Posterior vena cava (tissue), 2 donors: ENCODE measurements around the gene ADCY6. TPM values are rescaled to one million over a fixed set of nuclear protein-coding genes. Genes with fewer than 3 reads are reported as not detected.

Experiments
- DNase-seq: peaks from one replicate; pipeline ENCODE4 v3.0.0-alpha.2; 2020; ENCODE audit warnings: low spot score
- intact Hi-C, 2 donors: fragments of 100-400 bp; cut with DNase I; formaldehyde crosslinking; loops; one replicate each; pipeline versions ENCODE4 v1.14.1 to v1.14.2; 2022 to 2023
- total RNA-seq, 2 donors: library from RNA; stranded (reverse); fragmentation: NEBNext Ultra II Directional; extraction: Animal tissue kit (Norgen Biotek cat#: 25700); gene quantifications; one replicate each; pipeline ENCODE4 v1.2.1, GENCODE V29; 2021
- donor health status: DM: yes; HTN: yes; CAD: no.
- donor health status: DM: yes; HTN: yes; CAD: no.

ADCY6 gene
- total RNA-seq, 2 donors from 2014 or later = 31.6 to 39.2 TPM

DNA sequence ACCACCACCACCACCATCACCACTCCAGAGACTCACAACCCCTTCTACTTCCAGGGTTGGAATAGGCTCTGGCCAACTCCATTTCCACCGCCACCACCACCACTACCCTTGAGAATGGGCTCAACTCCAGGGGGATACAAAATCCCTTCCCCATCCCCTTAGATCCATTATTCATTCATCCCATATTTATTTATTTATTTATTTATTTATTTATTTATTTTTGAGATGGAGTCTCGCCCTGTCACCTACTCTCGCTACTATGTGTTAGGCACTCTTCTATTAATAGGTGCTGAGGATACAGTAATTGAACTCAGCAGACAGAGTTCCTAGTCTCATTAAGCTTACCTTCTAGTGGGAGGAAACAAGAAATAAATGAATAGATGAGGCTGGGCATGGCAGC is 4.8 kb upstream of the ADCY6 start:
- intact Hi-C loops = no loop called here
- no peak for DNase-seq

DNA sequence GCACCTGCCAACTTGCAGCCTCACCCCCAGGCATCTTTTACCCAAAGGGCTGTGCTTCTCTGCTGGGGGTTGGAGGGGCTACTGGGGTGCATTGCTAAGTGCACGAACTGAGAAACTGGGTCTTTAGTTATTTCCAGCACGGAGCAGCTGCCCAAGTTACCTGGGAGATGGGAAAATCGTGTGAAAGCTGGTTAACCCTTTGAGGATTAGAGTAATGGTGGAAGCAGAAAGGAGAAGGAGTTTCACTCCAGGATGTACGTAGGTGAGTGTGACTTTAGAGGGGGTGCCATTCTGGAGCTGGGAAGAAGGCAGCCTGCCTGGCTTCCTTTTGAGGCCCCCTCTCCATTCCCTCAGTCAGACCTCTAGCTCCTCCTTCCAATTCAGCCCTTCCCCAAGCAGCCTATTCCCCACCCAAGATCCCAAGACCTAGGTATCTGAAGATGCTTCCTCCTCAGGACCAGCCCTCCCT is 1.0 kb upstream of the ADCY6 start:
- intact Hi-C loops = loop anchor here in 1 of 2 donors (2.0 kb wide), 1 partner anchor 33 kb away; no protein-coding TSS in a partner anchor
- DNase-seq = no peak

- no peak for DNase-seq
- intact Hi-C loops = no loop called here
Measured at GRCh38 chr12:48788524-48788853, 400 bp downstream of the ADCY6 start.

DNA sequence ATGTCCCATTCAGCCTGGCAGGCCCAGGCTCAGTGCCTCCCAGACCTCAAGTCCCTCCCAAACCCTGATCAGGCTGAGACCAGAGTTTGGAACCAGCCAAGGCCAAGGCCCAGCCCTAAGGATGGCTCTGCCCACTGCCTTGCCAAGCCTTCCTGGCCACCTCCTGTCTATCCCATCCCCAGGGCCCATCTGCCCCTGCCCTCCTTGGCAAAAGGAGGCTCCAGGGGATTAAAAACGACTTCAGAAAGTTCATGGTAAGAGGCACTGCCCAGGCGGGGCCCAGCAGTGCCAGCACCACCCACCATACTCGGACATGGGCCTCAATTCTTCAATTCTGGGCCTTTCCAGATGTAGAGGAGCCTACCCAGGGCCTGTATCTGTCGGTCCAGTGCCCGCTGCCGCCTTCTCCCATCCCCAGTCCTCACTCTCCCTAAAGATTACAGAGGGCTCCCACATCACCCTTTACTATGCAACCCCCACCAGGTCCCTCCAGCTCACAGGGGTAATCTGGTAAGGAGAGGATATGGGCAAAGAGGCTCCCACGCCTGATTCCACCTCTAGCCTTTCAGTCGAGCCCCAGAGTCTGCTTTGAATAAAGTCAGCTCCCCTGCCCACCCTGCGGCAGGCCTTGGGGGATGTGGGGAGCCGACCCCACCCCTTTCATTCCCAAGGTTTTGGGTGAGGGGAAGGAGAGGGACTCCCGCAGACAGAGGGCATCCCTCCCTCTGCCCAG is 932 bp downstream of the ADCY6 start:
- DNase-seq = no peak
- intact Hi-C loops = no loop called here

GRCh38 chr12:48786591-48787544 is 2.0 kb downstream of the ADCY6 start:
- no peak for DNase-seq
- intact Hi-C loops = no loop called here

GRCh38 chr12:48783432-48783831 is 5.5 kb downstream of the ADCY6 start:
- intact Hi-C loops = no loop called here
- DNase-seq = no peak

GRCh38 chr12:48782457-48783395 is 6.2 kb downstream of the ADCY6 start:
- no peak for DNase-seq
- intact Hi-C loops = no loop called here

GRCh38 chr12:48781750-48782456 is 7.0 kb downstream of the ADCY6 start:
- no peak for DNase-seq
- intact Hi-C loops = no loop called here

DNA sequence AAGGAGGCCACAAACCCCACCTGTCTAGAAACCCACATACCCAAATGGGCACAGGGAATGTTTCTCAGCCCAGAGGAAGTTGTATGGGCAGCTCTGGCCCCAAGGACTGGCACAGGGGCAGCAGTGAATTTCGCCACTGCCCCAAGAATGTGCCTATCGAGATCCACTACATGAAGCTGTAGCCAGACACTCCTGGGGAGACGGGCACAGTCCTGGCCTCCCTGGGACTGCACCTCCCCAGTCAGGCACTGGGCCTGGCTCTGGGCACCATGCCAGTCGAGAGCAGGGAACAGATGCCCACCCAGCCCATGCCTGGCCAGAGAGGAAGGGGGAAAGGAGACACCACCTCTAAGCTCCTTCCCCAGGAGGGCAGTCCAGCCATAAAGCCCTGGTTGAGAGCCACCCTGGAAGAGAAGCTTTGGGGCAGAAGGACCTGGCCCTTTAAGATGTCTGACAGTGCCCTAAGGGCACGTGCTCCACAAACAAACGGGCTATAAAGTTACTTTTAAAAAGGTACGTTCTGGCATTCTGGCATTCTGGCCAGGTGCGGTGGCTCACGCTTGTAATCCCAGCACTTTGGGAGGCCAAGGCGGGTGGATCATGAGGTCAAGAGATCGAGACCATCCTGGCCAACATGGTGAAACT is 8.4 kb downstream of the ADCY6 start:
- intact Hi-C loops = no loop called here

GRCh38 chr12:48779869-48780268 is 9.0 kb downstream of the ADCY6 start:
- DNase-seq = peak; percentile 89
- intact Hi-C loops = loop anchor here in 1 of 2 donors (5.0 kb wide), 1 partner anchor 823 kb away; no protein-coding TSS in a partner anchor

More for the DNA sequence above, 8.4 kb downstream of the ADCY6 start:
- no peak for DNase-seq

DNA sequence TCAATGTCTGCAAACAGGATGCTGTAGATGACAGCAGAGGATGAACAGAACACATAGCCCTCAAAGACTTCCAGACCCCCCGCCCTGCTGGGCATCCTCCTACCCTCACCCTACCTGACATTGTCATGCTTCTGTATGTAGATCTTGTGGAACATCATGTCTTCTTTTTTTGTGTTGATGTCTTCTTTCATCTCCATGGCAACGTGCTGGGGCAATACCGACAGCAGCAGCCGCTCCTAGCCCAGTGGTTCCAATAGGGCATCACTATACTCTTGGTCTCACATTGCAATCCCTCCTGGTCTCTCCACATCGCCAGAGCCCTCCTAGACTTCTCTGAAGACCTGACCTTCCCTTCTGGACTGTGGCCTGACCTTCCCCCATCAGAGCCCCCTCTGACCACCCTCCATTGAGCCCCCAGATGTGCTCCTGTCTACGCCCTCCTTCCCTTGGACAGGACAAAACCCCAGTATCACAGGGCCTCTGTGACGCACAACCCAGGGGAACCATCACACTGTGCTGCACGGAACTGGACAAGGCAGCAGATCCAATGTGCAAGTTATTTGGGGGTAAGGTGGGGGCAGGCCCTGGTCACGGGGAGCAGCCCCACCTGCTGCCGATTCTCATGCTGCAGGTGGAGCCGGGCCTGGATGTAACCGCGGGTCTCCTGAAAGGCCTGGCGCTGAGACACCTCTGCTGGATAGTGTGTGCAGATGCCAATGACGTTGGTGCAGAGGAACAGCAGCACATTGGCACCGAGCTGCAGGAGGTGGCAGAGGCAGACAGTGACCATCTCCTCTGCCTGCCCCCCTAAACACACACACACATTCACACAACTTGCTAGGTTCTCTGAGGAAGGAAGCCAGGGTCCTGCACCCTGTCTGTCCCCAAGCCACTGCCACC is 11.1 kb downstream of the ADCY6 start:
- no peak for DNase-seq
- intact Hi-C loops = loop anchor here in 1 of 2 donors (5.0 kb wide), 1 partner anchor 820 kb away; no protein-coding TSS in a partner anchor

- intact Hi-C loops = loop anchor here in 1 of 2 donors (5.0 kb wide), 1 partner anchor 820 kb away; no protein-coding TSS in a partner anchor
- no peak for DNase-seq
Measured at GRCh38 chr12:48776956-48777355, 11.9 kb downstream of the ADCY6 start.

DNA sequence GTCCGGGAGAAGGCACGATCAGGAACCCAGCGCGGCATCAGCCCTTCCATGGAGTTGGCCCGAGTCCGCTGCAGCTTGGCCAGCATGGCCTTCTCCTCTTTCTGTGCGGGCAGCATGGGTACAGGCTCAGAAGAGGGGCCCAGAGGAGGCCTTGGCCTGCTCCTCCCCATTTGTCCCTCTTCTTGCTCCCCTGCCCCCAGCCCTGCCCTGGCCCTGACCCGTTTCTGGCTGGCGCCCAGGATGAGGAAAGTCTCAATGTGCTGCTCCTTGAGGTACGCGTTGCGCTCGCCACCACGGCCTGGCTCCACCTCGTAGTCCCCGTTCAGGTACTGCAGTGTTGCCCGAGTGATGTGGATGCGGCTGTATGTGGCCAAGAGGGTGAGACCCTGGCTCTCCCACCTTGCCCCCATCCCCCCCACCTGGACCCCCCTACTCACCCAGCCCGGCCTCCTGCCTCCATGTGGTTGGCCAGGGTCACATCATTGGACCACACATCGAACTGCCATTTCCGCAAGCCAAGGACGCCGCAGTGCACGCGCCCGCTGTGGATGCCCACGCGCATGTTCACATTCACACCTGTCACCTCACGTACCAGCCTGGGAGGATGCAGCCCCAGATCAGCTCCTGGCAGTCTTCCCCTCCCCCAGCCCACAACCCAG is 12.8 kb downstream of the ADCY6 start:
- intact Hi-C loops = loop anchor here in 1 of 2 donors (5.0 kb wide), 1 partner anchor 819 kb away; no protein-coding TSS in a partner anchor

GRCh38 chr12:48775299-48775698 is 13.6 kb downstream of the ADCY6 start:
- DNase-seq = no peak
- intact Hi-C loops = loop anchor here in 1 of 2 donors (5.0 kb wide), 1 partner anchor 818 kb away; no protein-coding TSS in a partner anchor

More for the DNA sequence above, 12.8 kb downstream of the ADCY6 start:
- DNase-seq = no peak

DNA sequence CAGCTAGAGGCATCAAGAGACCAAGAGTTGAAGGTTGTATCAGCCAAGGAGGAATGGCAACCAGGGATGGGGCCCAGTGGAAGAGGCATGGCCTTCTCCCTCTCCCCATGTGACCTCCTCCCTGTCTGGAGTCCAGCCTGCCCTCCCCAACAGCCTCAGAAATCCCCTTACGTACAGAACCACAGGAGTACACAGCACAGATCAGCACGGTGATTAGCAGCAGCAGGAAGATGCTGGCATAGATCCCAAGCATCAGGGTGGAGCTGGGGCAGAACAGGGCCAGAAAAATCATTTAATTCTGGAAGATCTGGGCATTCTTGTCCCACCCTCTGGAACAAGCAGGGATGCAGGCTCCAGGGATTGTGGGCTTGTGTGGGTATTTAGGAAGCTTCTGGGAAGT is 14.4 kb downstream of the ADCY6 start:
- intact Hi-C loops = no loop called here
- no peak for DNase-seq

- intact Hi-C loops = no loop called here
- peak; percentile 71 for DNase-seq
Measured at GRCh38 chr12:48773686-48774085, 15.2 kb downstream of the ADCY6 start.
